ENCODE measurements around the gene RFX3.

GRCh38 chr9:3346549-3346948 lies 179.3 kb downstream of the RFX3 start:
- TF ChIP-seq CTCF (IDR thresholded peaks at IDR 0.05; ENCODE audit: insufficient read depth, low read length, poor library complexity, severe bottlenecking) = no peak
- no peak for TF ChIP-seq EZH2phosphoT487 (conservative IDR thresholded peaks at IDR 0.05; ENCODE audit: low read length)

Data from SU-DHL-6 (cell line).